ENCODE data around the gene PPP3R1. TPM values are rescaled to one million over a fixed set of nuclear protein-coding genes. Genes with fewer than 3 reads are reported as not detected.

PPP3R1 gene, protein sequence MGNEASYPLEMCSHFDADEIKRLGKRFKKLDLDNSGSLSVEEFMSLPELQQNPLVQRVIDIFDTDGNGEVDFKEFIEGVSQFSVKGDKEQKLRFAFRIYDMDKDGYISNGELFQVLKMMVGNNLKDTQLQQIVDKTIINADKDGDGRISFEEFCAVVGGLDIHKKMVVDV
- 57.9 to 89.6 TPM (median 64.3 TPM) in 5 replicates for total RNA-seq (2022; extraction: Qiagen RNA extraction; ENCODE audit: low read depth)

DNA sequence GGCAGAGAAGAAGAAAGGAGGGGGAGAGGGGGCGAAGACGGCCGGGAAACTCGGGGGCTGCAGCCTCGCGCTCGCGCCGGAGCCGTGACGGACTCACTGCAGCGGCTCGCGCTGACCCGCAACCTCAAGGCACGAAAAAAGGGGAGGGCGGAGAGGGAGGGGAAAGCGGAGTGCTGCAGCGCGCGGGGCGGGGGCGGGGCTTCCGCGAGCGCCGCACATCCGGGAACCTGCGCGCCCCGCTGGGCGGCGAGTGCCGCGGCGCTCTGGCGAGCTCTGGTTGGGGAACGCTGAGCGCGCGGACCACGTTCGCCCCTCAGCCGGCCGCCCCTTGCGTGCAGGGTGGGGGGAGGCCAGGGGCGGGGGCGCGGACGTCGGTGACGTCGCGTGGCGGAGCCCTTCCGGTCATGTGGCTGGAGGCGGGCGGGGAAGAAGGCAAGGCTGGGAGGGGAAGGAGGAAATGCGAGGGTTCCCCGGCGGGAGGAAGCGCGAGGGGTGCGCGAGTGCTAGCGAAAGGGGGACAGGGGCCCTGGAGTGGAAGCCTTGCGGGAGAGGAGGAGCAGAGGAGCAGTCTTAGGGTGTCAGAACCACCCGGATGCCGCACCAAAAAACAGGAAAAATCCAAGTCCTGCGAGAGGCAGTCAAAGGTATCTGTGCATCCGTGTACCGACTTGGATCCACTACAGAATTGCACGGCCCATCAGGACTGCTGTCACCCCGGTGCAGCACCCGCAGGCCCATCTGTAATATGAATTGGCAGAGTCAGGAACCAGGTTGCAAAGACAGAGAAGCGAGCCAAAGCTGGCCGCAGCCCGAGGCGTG is at the start of gene PPP3R1:
TSS of gene PPP3R1 (minus strand) at position 133 of the 819 bp plus-strand sequence. CDS start 405 bp downstream, outside the sequence.

DNA sequence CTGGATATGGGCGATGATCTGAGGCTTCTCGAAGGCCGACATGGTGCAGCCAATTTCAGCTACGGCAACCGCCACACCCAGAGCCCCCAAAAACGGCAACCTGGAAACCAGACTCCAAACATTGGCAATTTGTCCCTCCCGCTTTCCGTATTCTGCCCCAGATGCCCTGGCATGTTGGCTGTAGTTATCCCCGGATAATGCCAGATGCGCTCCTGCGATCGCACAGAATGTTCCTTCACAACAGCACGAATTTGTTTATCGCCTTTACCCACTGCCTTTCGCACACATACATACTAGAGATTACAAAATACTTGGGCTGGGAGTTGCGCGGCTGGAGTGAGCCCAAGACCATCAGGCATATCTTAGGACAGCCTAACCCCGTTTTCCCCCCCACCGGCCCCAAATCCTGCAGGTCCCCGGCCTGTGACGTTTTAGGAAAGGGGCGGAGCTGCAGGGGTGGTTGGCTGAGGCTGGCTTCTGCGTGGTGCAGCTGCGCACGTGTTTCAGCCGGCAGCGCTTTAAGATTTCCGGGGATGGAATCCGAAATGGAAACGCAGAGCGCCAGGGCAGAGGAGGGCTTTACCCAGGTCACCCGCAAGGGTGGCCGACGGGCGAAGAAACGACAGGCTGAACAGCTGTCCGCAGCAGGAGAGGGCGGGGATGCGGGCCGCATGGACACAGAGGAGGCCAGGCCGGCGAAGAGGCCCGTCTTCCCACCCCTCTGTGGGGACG is 94.8 kb downstream of the PPP3R1 start, which contains the start of gene PNO1:
TSS of gene PNO1 (plus strand) at position 487 of the 732 bp plus-strand sequence. CDS start at position 534, 47 bp downstream.

Other genes with a start within 250 kb of the PPP3R1 start
- gene C1D, start 189.5 kb downstream of the PPP3R1 start, total RNA-seq (2022; extraction: Qiagen RNA extraction; ENCODE audit: low read depth) = 38.9 to 61.6 TPM (median 42.3 TPM) in 5 replicates
- gene PNO1, start 94.6 kb downstream of the PPP3R1 start, total RNA-seq (2022; extraction: Qiagen RNA extraction; ENCODE audit: low read depth) = 54.0 to 61.4 TPM (median 55.8 TPM) in 5 replicates
- 1.8 to 3.1 TPM (median 2.3 TPM) in 5 replicates for gene CNRIP1, start 67.4 kb upstream of the PPP3R1 start, total RNA-seq (2022; extraction: Qiagen RNA extraction; ENCODE audit: low read depth)
- gene PLEK, start 112.8 kb upstream of the PPP3R1 start, total RNA-seq (2022; extraction: Qiagen RNA extraction; ENCODE audit: low read depth) = 0.01 TPM in 1 of 5 replicates, not detected in the others
- gene FBXO48, start 214.8 kb upstream of the PPP3R1 start, total RNA-seq (2022; extraction: Qiagen RNA extraction; ENCODE audit: low read depth) = 0.54 to 0.76 TPM (median 0.61 TPM) in 5 replicates
- gene APLF, start 215.1 kb upstream of the PPP3R1 start, total RNA-seq (2022; extraction: Qiagen RNA extraction; ENCODE audit: low read depth) = 0.64 to 1.1 TPM (median 0.80 TPM) in 5 replicates